GM18873 (cell line): ENCODE results near the gene GALNTL6.

Source experiments
- ATAC-seq: cut with Tn5 transposase; IDR thresholded peaks from one replicate; pipeline ENCODE4 v1.9.1; 2021; ENCODE audit warnings: mild to moderate bottlenecking, moderate library complexity, moderate number of reproducible peaks; ENCODE audit not compliant: unreplicated experiment, low FRiP score

Gene GALNTL6

GRCh38 chr4:172099376-172099775, 286.2 kb downstream of the GALNTL6 start:
- ATAC-seq, result no peak

GRCh38 chr4:172103456-172103855, 290.3 kb downstream of the GALNTL6 start:
- no peak for ATAC-seq

GRCh38 chr4:172104539-172104938, 291.3 kb downstream of the GALNTL6 start:
- ATAC-seq, result no peak

- ATAC-seq, result no peak
Observed at GRCh38 chr4:172105918-172106317, 292.7 kb downstream of the GALNTL6 start.

- ATAC-seq, result no peak
Observed at GRCh38 chr4:172109466-172109865, 296.3 kb downstream of the GALNTL6 start.

GRCh38 chr4:172124656-172125308, 311.6 kb downstream of the GALNTL6 start:
- no peak for ATAC-seq

GRCh38 chr4:172125443-172125842, 312.2 kb downstream of the GALNTL6 start:
- no peak for ATAC-seq

GRCh38 chr4:172127168-172127567, 314.0 kb downstream of the GALNTL6 start:
- no peak for ATAC-seq

- ATAC-seq, result no peak
Observed at GRCh38 chr4:172129593-172129992, 316.4 kb downstream of the GALNTL6 start.

GRCh38 chr4:172134521-172134920, 321.3 kb downstream of the GALNTL6 start:
- no peak for ATAC-seq

GRCh38 chr4:172141025-172141424, 327.8 kb downstream of the GALNTL6 start:
- ATAC-seq, result no peak

- no peak for ATAC-seq
Observed at GRCh38 chr4:172142281-172142741, 329.1 kb downstream of the GALNTL6 start.

- ATAC-seq, result no peak
Observed at GRCh38 chr4:172143605-172144314, 330.6 kb downstream of the GALNTL6 start.

GRCh38 chr4:172147687-172148086, 334.5 kb downstream of the GALNTL6 start:
- ATAC-seq, result no peak

GRCh38 chr4:172149329-172149728, 336.1 kb downstream of the GALNTL6 start:
- no peak for ATAC-seq

- ATAC-seq, result no peak
Observed at GRCh38 chr4:172152284-172152683, 339.1 kb downstream of the GALNTL6 start.

- no peak for ATAC-seq
Observed at GRCh38 chr4:172153719-172154118, 340.5 kb downstream of the GALNTL6 start.

- no peak for ATAC-seq
Observed at GRCh38 chr4:172155838-172156345, 342.7 kb downstream of the GALNTL6 start.

GRCh38 chr4:172157946-172158345, 344.7 kb downstream of the GALNTL6 start:
- no peak for ATAC-seq

- ATAC-seq, result no peak
Observed at GRCh38 chr4:172163215-172163614, 350.0 kb downstream of the GALNTL6 start.

GRCh38 chr4:172168888-172169287, 355.7 kb downstream of the GALNTL6 start:
- no peak for ATAC-seq

- ATAC-seq, result no peak
Observed at GRCh38 chr4:172169871-172170270, 356.7 kb downstream of the GALNTL6 start.
